Endodermal cell (in vitro differentiated cells): ENCODE results near the gene POLR3G. TPM values are rescaled to one million over a fixed set of nuclear protein-coding genes. Genes with fewer than 3 reads are reported as not detected.

Source experiments
- DNase-seq: peaks from one replicate; pipeline ENCODE4 v3.0.0-alpha.2; 2017
- H3K27ac ChIP-seq: 2 replicates; pipeline ENCODE4 v1.5.1; 2013; ENCODE audit warnings: mild to moderate bottlenecking, low read depth, low read length, moderate library complexity
- H3K27me3 ChIP-seq: 2 replicates; pipeline ENCODE4 v1.6.1; 2013; ENCODE audit warnings: mild to moderate bottlenecking, low read length, moderate library complexity; ENCODE audit not compliant: insufficient read depth, control insufficient read depth, poor library complexity, severe bottlenecking
- H3K36me3 ChIP-seq: 2 replicates; pipeline ENCODE4 v1.7.0; 2013; ENCODE audit warnings: mild to moderate bottlenecking, low read length, moderate library complexity; ENCODE audit not compliant: control insufficient read depth, insufficient read depth
- H3K4me1 ChIP-seq: one replicate; pipeline ENCODE4 v1.7.0; 2013; ENCODE audit warnings: low read length; ENCODE audit not compliant: control insufficient read depth, insufficient read depth
- H3K4me3 ChIP-seq: 2 replicates; pipeline ENCODE4 v1.5.1; 2013; ENCODE audit warnings: mild to moderate bottlenecking, low read length, moderate library complexity
- H3K9ac ChIP-seq: 2 replicates; pipeline ENCODE4 v1.6.1; 2013; ENCODE audit warnings: mild to moderate bottlenecking, low read length, moderate library complexity; ENCODE audit not compliant: poor library complexity, severe bottlenecking; ENCODE audit errors: extremely low read depth
- H3K9me3 ChIP-seq: 2 replicates; pipeline ENCODE4 v1.6.1; 2013; ENCODE audit warnings: mild to moderate bottlenecking, low read length, moderate library complexity; ENCODE audit not compliant: control insufficient read depth
- H3K27ac Mint-ChIP-seq: 2 replicates; pipeline ENCODE4 v1.8.0; 2020; ENCODE audit warnings: mixed read lengths
- H3K27me3 Mint-ChIP-seq: 2 replicates; pipeline ENCODE4 v1.8.0; 2021; ENCODE audit warnings: mild to moderate bottlenecking, mixed read lengths; ENCODE audit not compliant: insufficient read depth
- H3K36me3 Mint-ChIP-seq: 2 replicates; pipeline ENCODE4 v1.8.0; 2020; ENCODE audit warnings: low read depth, mixed read lengths
- H3K4me1 Mint-ChIP-seq: 2 replicates; pipeline ENCODE4 v1.8.0; 2020; ENCODE audit warnings: mixed read lengths
- H3K4me3 Mint-ChIP-seq: 2 replicates; pipeline ENCODE4 v1.8.0; 2020; ENCODE audit warnings: mild to moderate bottlenecking, moderate library complexity, mixed read lengths
- H3K9me3 Mint-ChIP-seq: 2 replicates; pipeline ENCODE4 v1.8.0; 2020; ENCODE audit warnings: mild to moderate bottlenecking, mixed read lengths
- WGBS, 2 experiments: methylation state at CpG; one replicate each; pipeline versions ENCODE4 v1.1.5 to v1.1.7; 2013; ENCODE audit warnings: missing lambda C conversion rate in 2 of 2, mixed read lengths in 1 of 2; ENCODE audit not compliant: insufficient coverage in 1 of 2, insufficient read length in 1 of 2; 5-methylcytosine and 5-hydroxymethylcytosine counted together
- total RNA-seq, 2 donors: library from RNA; stranded (reverse); fragmentation: NEBNext Ultra II Directional in 1 of 2; extraction: Animal tissue kit (Norgen Biotek cat#: 25700) in 1 of 2; gene quantifications; 2 replicates in 1 of 2; 3 replicates in 1 of 2; pipeline ENCODE4 v1.2.1, GENCODE V29; 2021
- TF ChIP-seq, protein P1 (sequence below): fragments of 200-600 bp; sonication (generic); conservative IDR thresholded peaks from 2 replicates; pipeline ENCODE4 v1.5.0; 2021; ENCODE audit warnings: antibody characterized with exemption, mild to moderate bottlenecking

POLR3G gene
- total RNA-seq, 2 donors from 2014 or later = 6.3 to 16.4 TPM

DNA sequence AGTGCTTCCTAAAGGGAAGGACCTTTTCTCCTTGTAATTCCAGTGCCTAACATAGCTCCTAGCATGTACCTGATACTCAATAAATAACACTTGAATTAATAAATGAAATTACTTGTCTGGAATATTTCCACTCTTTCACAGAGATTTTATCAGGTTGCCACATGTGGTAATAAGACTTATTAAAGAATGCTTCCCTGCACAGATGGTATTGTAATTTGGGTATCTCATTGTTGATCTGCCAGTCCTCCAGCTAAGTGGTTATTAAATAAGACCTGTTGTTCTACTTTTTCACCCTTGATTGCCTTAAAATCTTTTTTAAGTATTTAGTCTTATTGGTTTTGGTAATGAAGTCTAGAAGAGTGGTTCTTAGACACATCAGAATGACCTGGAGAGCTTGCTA is 37.0 kb upstream of the POLR3G start:
- Histone ChIP-seq H3K27ac (no peak overlapping the region), H3K4me3 (no peak overlapping the region), H3K9me3 (no peaks in the 10 kb centered on the region), H3K9ac (no peak overlapping the region), H3K27me3 (no peaks in the 10 kb centered on the region), H3K4me1 (no peaks in the 10 kb centered on the region), H3K36me3 (no peaks in the 10 kb centered on the region)
- H3K27me3 Mint-ChIP-seq = peaks cover 3% of the 10 kb centered on the region
- no peak overlapping the region for H3K27ac Mint-ChIP-seq
- no peaks in the 10 kb centered on the region for H3K9me3 Mint-ChIP-seq
- no peak overlapping the region for H3K4me3 Mint-ChIP-seq
- peaks cover 7% of the 10 kb centered on the region for H3K4me1 Mint-ChIP-seq
- TF ChIP-seq, protein P1, sequence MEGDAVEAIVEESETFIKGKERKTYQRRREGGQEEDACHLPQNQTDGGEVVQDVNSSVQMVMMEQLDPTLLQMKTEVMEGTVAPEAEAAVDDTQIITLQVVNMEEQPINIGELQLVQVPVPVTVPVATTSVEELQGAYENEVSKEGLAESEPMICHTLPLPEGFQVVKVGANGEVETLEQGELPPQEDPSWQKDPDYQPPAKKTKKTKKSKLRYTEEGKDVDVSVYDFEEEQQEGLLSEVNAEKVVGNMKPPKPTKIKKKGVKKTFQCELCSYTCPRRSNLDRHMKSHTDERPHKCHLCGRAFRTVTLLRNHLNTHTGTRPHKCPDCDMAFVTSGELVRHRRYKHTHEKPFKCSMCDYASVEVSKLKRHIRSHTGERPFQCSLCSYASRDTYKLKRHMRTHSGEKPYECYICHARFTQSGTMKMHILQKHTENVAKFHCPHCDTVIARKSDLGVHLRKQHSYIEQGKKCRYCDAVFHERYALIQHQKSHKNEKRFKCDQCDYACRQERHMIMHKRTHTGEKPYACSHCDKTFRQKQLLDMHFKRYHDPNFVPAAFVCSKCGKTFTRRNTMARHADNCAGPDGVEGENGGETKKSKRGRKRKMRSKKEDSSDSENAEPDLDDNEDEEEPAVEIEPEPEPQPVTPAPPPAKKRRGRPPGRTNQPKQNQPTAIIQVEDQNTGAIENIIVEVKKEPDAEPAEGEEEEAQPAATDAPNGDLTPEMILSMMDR = no peak
- no peak for DNase-seq
- H3K36me3 Mint-ChIP-seq = no peaks in the 10 kb centered on the region

DNA sequence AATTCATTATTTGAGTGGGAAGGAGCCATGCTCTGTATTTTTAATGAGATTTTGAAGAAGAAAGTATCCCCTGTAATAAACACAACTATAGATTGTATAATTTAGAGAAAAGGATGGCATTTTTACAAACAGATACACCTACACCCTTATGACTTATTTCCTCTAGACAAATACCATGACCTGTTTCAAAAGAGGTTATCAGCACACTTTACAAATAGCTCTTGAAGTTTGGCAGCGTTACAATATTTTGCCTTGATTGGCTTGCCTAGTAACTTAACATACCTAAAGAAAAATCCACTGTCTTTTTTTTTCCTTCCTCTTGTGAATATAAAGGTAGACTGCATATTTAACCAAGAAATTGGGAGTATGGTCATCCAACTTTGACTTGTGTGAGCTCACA is 36.6 kb upstream of the POLR3G start:
- WGBS, 2 experiments = 80 to 86% methylated on average over 1 of the region's 1 CpG
- DNase-seq = no peak
- H3K4me1 ChIP-seq = no peaks in the 10 kb centered on the region
- H3K36me3 Mint-ChIP-seq = no peaks in the 10 kb centered on the region
- no peak overlapping the region for H3K4me3 ChIP-seq
- H3K36me3 ChIP-seq = no peaks in the 10 kb centered on the region
- H3K9me3 Mint-ChIP-seq = no peaks in the 10 kb centered on the region
- peaks cover 3% of the 10 kb centered on the region for H3K27me3 Mint-ChIP-seq
- H3K27ac ChIP-seq = no peak overlapping the region
- H3K9me3 ChIP-seq = no peaks in the 10 kb centered on the region
- TF ChIP-seq, protein P1 = no peak
- H3K4me1 Mint-ChIP-seq = peaks cover 7% of the 10 kb centered on the region
- no peaks in the 10 kb centered on the region for H3K27me3 ChIP-seq
- H3K4me3 Mint-ChIP-seq = no peak overlapping the region
- H3K27ac Mint-ChIP-seq = no peak overlapping the region
- no peak overlapping the region for H3K9ac ChIP-seq

DNA sequence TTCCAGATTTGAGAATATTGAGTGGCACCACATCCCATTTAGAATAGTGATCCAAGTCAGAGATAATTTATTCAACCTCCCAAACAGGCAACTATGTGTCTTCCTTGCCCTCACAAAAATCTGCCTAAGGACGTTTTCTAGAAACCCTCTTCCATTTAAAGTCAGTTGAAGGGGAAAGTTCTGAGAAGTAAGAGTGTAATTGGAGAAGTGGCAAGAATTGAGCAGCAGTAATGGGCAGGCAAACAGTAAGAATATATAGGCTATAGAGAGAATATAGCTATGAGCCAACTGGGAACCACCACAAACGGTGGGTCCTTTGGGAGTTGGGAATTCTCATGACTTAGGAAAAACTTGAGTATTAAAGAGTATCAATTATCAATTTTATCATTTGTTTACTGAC is 34.0 kb upstream of the POLR3G start:
- no peaks in the 10 kb centered on the region for H3K36me3 ChIP-seq
- Mint-ChIP-seq H3K27me3 (peaks cover 3% of the 10 kb centered on the region), H3K27ac (no peak overlapping the region), H3K4me1 (peaks cover 7% of the 10 kb centered on the region), H3K36me3 (no peaks in the 10 kb centered on the region), H3K4me3 (no peak overlapping the region), H3K9me3 (no peaks in the 10 kb centered on the region)
- no peaks in the 10 kb centered on the region for H3K4me1 ChIP-seq
- TF ChIP-seq, protein P1 = no peak
- H3K27ac ChIP-seq = no peak overlapping the region
- H3K9ac ChIP-seq = no peak overlapping the region
- no peaks in the 10 kb centered on the region for H3K27me3 ChIP-seq
- no peak for DNase-seq
- H3K4me3 ChIP-seq = no peak overlapping the region
- WGBS, 2 experiments = 77% methylated on average over 2 of the region's 2 CpGs; no CpG with 5 or more reads in 1 of the 2 experiments
- H3K9me3 ChIP-seq = no peaks in the 10 kb centered on the region
